Fibroblast of skin of left quadriceps (primary cell): ENCODE measurements around the gene IQGAP3.
"Not testable (repeated sequence)": the region's sequence is repeated elsewhere in the genome, so short reads cannot be mapped to it uniquely, and the experiment has no call there.

Experiments
- DNase-seq, 2 experiments: peaks; one replicate each; pipeline ENCODE4 v3.0.0-alpha.2; 2013; ENCODE audit warnings: low read depth in 2 of 2

IQGAP3 gene

GRCh38 chr1:156571919-156572662 is at the start of gene IQGAP3:
Gene IQGAP3 (minus strand): TSS chr1:156572565. CDS start chr1:156572529, 36 bp downstream.
- peak; percentile 56 to 60 for DNase-seq

- DNase-seq, result no peak
Measured at GRCh38 chr1:156619582-156619955, 47.2 kb upstream of the IQGAP3 start.

GRCh38 chr1:156618853-156619581 is 46.7 kb upstream of the IQGAP3 start, which contains the start of gene HAPLN2:
Gene HAPLN2 (plus strand): TSS chr1:156619415. CDS start chr1:156623491, 4,076 bp downstream.
- DNase-seq, result no peak

- no peak for DNase-seq
Measured at GRCh38 chr1:156616463-156616862, 44.1 kb upstream of the IQGAP3 start.

GRCh38 chr1:156615946-156616345 is 43.6 kb upstream of the IQGAP3 start:
- no peak for DNase-seq

GRCh38 chr1:156612666-156613065 is 40.3 kb upstream of the IQGAP3 start:
- no peak for DNase-seq

- DNase-seq, result not testable (repeated sequence)
Measured at GRCh38 chr1:156610072-156610471, 37.7 kb upstream of the IQGAP3 start.

- DNase-seq, result no peak
Measured at GRCh38 chr1:156608981-156609380, 36.6 kb upstream of the IQGAP3 start.

- peak; percentile 31 to 38 for DNase-seq
Measured at GRCh38 chr1:156608036-156608674, 35.8 kb upstream of the IQGAP3 start.

- DNase-seq, result not testable (repeated sequence)
Measured at GRCh38 chr1:156607344-156607743, 35.0 kb upstream of the IQGAP3 start.

- DNase-seq, result no peak
Measured at GRCh38 chr1:156602557-156602993, 30.2 kb upstream of the IQGAP3 start.

GRCh38 chr1:156601892-156602291 is 29.5 kb upstream of the IQGAP3 start:
- DNase-seq, result no peak

- DNase-seq, result peak; percentile 81 to 83
Measured at GRCh38 chr1:156601122-156601830, 28.9 kb upstream of the IQGAP3 start, which contains the start of gene GPATCH4. Gene GPATCH4 (minus strand): TSS chr1:156601479.

- DNase-seq, result no peak
Measured at GRCh38 chr1:156600733-156601121, 28.4 kb upstream of the IQGAP3 start.

GRCh38 chr1:156599811-156600210 is 27.4 kb upstream of the IQGAP3 start:
- DNase-seq, result no peak

GRCh38 chr1:156598731-156599432 is 26.5 kb upstream of the IQGAP3 start:
- no peak for DNase-seq

- DNase-seq, result no peak
Measured at GRCh38 chr1:156598125-156598524, 25.8 kb upstream of the IQGAP3 start.

GRCh38 chr1:156596426-156596825 is 24.1 kb upstream of the IQGAP3 start:
- DNase-seq, result no peak

GRCh38 chr1:156595016-156595415 is 22.7 kb upstream of the IQGAP3 start:
- DNase-seq, result no peak

GRCh38 chr1:156594190-156594589 is 21.8 kb upstream of the IQGAP3 start:
- DNase-seq, result no peak

GRCh38 chr1:156593661-156593989 is 21.3 kb upstream of the IQGAP3 start:
- DNase-seq, result no peak
